HL-60 (cell line): Measurements from ENCODE around the gene KCTD14.

Experiments used
- CTCF ChIP-seq: IDR thresholded peaks from one replicate; pipeline ENCODE4 v1.5.1; 2011; ENCODE audit warnings: low read length, control low read depth, inconsistent platforms; ENCODE audit not compliant: insufficient read depth
- GABPA ChIP-seq: IDR thresholded peaks from 2 replicates; pipeline ENCODE4 v1.6.1; 2012; ENCODE audit warnings: low read depth
- POLR2AphosphoS5 ChIP-seq: IDR thresholded peaks from 2 replicates; pipeline ENCODE4 v1.6.1; 2012; ENCODE audit warnings: low read depth
- REST ChIP-seq: IDR thresholded peaks from 2 replicates; pipeline ENCODE4 v1.6.1; 2012; ENCODE audit warnings: low read depth; ENCODE audit not compliant: insufficient replicate concordance

GRCh38 chr11:78037825-78038620 lies 14.9 kb upstream of the KCTD14 start:
- no peak for TF ChIP-seq POLR2AphosphoS5
- no peak for TF ChIP-seq CTCF
- no peak for TF ChIP-seq GABPA
- TF ChIP-seq REST = no peak
